Stomach (tissue), 4 donors: ENCODE results near the gene PRR11.

ENCODE experiments used
- CTCF ChIP-seq, 7 experiments: fragments of 450-650 bp in 4 of 7; fragments of 200-600 bp in 3 of 7; sonication (generic) in 3 of 7; IDR thresholded peaks; one replicate each; pipeline ENCODE4 v1.5.1; 2016 to 2019; ENCODE audit warnings: antibody characterized with exemption in 7 of 7, control low read depth in 2 of 7, mild to moderate bottlenecking in 1 of 7
- EP300 ChIP-seq: sonication (generic); formaldehyde crosslinking; IDR thresholded peaks from one replicate; pipeline ENCODE4 v1.6.1; 2017; ENCODE audit warnings: antibody characterized with exemption
- POLR2A ChIP-seq, 4 donors: fragments of 450-650 bp; IDR thresholded peaks; one replicate each; pipeline ENCODE4 v1.6.1; 2016; ENCODE audit warnings: antibody characterized with exemption in 4 of 4, control low read depth in 2 of 4, mild to moderate bottlenecking in 1 of 4, moderate library complexity in 1 of 4

- no peak for TF ChIP-seq CTCF (IDR thresholded peaks at IDR 0.05)
- no peak for TF ChIP-seq POLR2A (IDR thresholded peaks at IDR 0.05)
- no peak for TF ChIP-seq EP300
Observed at GRCh38 chr17:59151591-59151990, 4.0 kb upstream of the PRR11 start.
